Measurements from ENCODE around the gene PGC.
"Not testable (repeated sequence)": the region's sequence is repeated elsewhere in the genome, so short reads cannot be mapped to it uniquely, and the experiment has no call there.

The PGC gene

DNA sequence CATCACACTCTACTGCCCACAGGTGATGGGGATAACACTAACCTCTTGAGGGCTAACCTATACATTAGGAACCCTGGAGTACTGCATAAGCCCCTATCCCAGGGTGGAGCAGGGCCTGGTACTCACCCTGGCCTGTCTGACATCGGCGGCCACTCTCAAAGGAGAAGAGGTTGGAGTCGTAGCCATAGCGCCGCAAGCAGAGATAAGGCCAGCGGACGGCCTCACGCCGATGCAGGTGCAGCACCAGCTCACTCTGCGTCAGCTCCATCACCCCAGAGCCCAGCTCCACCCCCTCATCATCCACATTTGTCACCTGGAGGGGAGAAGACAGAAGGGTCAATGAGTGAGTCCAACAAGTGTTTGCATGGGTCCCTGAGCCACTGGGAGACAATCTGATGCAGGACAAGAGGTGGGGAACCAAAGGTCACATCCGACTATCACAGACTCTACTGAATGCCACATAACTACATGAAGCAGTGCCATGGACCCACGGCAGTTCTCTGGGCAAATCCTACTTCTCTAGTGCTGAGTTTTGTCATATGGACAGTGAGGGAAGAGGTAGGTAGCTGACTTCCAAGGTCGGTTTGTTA, 28.2 kb upstream of the PGC start:
- DNase-seq (ENCODE audit: low read depth), result no peak

- DNase-seq (ENCODE audit: low read depth), result no peak
Observed at GRCh38 chr6:41774841-41775240, 27.6 kb upstream of the PGC start.

GRCh38 chr6:41771058-41771983, 24.1 kb upstream of the PGC start:
- no peak for DNase-seq (ENCODE audit: low read depth)

- DNase-seq (ENCODE audit: low read depth), result no peak
Observed at GRCh38 chr6:41770381-41771057, 23.3 kb upstream of the PGC start.

DNA sequence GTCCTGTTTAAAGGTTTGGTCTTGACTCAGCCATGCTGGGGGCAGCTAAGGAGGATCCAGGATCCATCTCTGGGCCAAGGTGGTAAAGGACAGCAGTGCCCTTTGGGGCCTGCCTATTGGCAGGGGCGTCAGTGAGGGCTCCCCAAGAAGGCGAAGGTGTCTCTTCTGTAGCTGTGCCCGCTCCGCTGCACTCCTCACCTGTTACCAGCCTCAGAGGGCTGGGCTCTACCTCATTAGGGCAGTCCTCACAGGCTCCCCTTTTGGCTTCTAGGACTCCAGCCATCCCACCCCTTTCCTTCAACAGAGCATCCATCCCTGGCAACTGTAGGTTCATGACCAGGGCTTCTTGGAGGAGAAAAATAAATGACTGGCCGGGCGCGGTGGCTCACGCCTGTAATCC, 22.2 kb upstream of the PGC start:
- DNase-seq (ENCODE audit: low read depth), result no peak

GRCh38 chr6:41768545-41769308, 21.5 kb upstream of the PGC start:
- no peak for DNase-seq (ENCODE audit: low read depth)

DNA sequence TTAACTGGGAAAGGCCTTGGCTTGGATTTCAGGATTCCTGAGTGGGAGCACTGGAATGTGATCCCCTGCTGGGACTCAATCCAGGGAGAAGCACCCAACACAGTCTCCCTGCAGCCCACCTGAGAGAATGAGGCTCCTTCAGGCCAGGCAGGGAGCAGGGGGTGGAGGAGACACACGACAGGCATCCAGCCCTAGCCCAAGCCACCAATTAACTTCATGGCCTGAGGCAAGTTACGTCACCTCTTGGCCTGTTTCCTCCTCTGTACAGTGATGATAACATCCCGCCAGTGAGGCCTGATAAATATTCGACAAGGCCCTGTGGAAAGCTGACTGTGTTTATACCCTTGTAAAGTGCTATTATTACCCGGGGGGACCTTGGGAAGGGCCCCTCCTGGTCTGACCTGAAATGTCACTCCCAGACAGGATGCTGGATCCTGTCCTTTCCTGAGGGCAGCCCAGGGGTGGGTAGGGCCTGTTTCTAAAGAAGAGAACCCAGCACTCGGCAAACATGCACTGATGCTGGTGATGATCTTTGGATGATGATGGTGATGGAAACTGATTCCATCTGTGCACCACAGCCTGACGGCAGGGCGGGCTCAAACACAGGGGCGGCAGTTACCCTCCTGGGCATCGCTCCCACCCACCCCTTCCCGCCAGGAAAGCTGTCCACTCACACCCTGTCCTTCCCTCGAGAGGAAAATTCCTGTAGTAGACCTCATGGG, 20.1 kb upstream of the PGC start:
- peak; percentile 84 for DNase-seq (ENCODE audit: low read depth)

DNA sequence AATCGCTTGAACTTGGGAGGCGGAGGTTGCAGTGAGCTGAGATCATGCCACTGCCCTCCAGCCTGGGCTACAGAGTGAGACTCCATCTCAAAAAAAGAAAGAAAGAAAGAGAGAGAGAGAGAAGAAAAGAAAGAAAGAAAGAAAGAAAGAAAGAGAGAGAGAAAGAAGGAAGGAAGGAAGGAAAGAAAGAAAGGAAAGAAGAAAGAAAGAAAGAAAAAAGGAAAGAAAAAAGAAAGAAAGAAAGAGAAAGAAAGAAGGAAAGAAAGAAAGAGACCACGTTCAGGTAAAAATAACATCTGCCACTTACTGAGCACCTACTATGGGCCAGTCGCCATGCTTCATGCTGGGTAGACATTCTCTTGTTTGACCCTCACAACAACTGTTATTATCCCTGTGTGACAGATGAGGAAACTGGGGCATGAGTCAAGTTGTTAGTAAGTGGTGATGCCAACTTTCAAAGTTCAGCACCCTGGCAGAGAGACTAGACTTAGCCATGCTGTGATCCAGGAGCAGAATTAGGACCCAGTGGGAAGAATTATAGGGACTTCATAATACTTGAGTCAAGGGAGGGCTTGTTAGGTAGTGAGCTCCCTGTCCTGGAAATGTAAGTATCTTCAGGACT, 19.0 kb upstream of the PGC start:
- not testable (repeated sequence) for DNase-seq (ENCODE audit: low read depth)

- no peak for DNase-seq (ENCODE audit: low read depth)
Observed at GRCh38 chr6:41763470-41763869, 16.3 kb upstream of the PGC start.

DNA sequence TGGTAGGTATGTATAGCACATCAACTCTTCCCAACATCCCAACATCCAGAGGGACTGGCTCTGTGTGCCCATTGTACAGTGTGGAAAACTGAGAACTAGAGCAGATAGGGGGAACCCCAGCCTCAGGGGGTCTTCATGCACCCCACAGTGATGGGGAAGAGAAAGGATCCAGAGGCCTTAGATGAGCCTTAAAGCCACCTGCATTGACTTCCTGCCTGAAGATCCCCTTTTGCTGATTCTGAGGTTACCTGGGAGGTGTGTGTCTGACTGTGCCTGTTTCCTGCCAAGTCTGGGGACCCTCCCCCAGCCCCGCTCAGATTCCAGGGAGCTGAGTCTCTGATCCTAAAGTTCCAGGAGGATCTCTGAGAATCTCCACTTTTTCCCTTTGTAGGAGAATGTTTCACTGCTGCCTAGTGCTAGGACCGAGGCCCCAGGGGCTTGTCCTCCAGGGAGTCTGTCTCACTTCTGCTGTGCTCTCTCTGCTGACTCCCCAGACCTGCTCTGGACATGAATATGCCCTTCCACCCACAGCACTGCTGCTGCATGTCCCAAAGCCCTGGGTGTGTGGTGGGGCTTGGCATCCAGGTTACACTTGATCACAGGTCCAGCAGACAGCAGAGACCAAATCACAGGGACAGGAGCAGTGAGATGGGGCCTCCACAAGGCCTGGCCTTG, 12.8 kb upstream of the PGC start:
- no peak for DNase-seq (ENCODE audit: low read depth)

- DNase-seq (ENCODE audit: low read depth), result no peak
Observed at GRCh38 chr6:41759106-41759904, 12.1 kb upstream of the PGC start.

GRCh38 chr6:41758641-41759035, 11.4 kb upstream of the PGC start:
- DNase-seq (ENCODE audit: low read depth), result no peak

DNA sequence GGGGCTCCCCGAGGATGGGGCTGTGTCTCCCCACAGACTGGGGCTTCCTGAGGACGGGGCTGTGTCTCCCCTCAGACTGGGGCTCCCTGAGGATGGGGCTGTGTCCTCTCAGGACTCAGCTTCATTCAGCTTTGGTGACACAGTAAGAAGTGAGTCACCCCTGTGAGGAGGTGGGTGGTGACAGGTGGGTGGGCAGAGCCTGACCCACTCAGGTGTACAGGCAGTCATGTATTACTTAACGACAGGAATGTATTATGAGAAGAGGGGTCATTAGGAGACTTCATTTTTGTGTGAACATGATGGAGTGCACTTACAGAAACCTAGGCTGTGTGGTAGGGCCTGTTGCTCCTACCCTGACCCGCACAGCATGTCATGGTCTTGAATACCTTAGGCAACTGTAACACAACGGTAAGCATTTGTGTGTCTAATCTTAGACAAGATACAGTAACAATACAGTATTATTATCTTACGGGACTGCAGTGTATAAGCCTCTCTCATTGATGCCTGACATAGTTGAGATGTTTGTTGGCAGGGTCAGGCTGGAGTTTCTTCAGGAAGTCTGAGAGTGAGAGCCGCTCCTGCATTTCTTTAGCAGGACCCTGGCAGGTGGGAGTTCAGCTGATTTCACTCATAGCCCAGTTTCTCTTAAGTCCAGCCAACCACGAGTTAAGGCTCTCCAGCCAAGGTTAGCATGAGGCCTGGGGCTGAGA, 10.9 kb upstream of the PGC start:
- DNase-seq (ENCODE audit: low read depth), result peak; percentile 40

DNA sequence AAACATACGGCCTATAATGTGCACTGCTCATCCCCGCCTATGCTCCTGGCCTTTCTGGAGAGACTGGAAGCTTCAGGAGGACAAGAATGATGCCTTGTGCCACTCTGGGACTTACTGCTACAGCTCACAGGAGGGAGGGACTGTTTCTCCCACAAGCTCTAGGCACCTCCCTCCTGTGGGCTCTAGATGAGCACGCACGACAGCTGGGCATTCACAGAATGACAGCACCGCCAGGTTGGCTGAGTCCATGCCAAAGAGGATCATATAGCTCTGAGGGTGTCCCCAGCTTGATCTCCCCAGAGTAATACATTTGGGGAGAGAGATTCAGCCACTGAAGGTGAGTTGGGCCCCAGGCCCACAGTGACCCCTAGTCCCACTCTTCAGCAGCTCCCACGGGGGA, 10.1 kb upstream of the PGC start:
- no peak for DNase-seq (ENCODE audit: low read depth)

DNA sequence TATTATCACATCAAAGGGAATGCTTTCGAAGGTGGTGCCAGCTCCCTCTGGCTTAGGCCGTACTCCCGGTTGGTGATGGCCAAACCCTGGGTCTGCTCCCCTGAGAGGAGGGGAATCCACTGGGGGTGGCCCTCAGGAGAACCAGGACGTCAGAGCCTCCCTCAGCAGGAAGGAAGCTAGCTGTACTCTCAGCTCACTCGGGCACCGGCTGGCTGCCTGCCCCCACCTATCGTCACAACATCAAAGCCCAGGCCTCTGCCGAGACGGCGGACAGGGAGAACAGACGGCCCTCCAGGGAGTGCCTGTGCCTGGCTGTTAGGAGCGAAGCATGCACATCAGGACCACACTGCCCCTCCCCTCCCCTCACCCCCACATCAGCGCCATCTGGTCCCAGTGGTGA, 9.2 kb upstream of the PGC start:
- no peak for DNase-seq (ENCODE audit: low read depth)

DNA sequence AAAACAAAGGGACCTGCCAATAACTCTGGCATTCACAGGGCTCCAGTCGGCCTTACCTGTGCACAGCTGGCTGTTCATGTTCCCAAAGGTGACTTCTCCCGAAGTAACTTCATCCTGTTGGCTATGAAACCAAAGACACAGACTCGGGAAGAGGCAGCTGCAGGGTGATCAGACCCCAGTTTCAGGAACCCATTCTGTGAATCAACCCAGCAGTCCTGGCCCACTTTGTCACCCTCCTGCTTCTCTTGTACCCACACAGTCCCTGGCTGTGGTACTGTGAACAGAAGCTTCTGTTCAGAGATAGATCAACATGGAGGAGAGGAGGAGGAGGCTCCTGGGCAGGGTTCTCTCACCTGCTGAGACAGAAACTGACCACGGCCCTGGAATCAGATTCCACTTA, 8.7 kb upstream of the PGC start:
- DNase-seq (ENCODE audit: low read depth), result no peak

- DNase-seq (ENCODE audit: low read depth), result no peak
Observed at GRCh38 chr6:41750374-41750773, 3.2 kb upstream of the PGC start.

- peak; percentile 29 for DNase-seq (ENCODE audit: low read depth)
Observed at GRCh38 chr6:41748542-41748941, 1.3 kb upstream of the PGC start.

GRCh38 chr6:41748102-41748477, 893 bp upstream of the PGC start:
- DNase-seq (ENCODE audit: low read depth), result no peak

Data from iris pigment epithelial cell (primary cell).